ENCODE measurements around the gene TFDP1. TPM values are rescaled to one million over a fixed set of nuclear protein-coding genes. Genes with fewer than 3 reads are reported as not detected.

TFDP1 gene
- total RNA-seq, 4 donors from 2014 or later: 30.7 to 42.2 (median 32.1) TPM

- H3K4me1 ChIP-seq: no peaks in the 10 kb centered on the region
- H3K27ac ChIP-seq (replicated peaks in 1 of 4): no peak overlapping the region
- no peak overlapping the region for H3K4me3 ChIP-seq
- peaks cover 0 to 17% (median 4%) of the 10 kb centered on the region in 4 donors for H3K9me3 ChIP-seq
- no peaks in the 10 kb centered on the region for H3K36me3 ChIP-seq
- no peak for DNase-seq (ENCODE audit: extremely low spot score)
- intact Hi-C loops (cut with DNase I): no loop called here
- TF ChIP-seq CTCF (IDR thresholded peaks at IDR 0.05) (no peak), POLR2A (IDR thresholded peaks at IDR 0.05; ENCODE audit: low read depth) (no peak), POLR2AphosphoS5 (IDR thresholded peaks at IDR 0.05) (no peak), EP300 (IDR thresholded peaks at IDR 0.05) (no peak)
- 90% methylated on average over 20 of the region's 42 CpGs for WGBS
- peaks cover 0 to 4% (median 0%) of the 10 kb centered on the region in 4 donors for H3K27me3 ChIP-seq
Observed at GRCh38 chr13:113656831-113657671, 72.5 kb downstream of the TFDP1 start.

- TF ChIP-seq POLR2AphosphoS5 (IDR thresholded peaks at IDR 0.05) (no peak), POLR2A (IDR thresholded peaks at IDR 0.05; ENCODE audit: low read depth) (no peak), EP300 (IDR thresholded peaks at IDR 0.05) (no peak), CTCF (IDR thresholded peaks at IDR 0.05) (no peak)
- WGBS: 91% methylated on average over 29 of the region's 47 CpGs
Observed at GRCh38 chr13:113657851-113658741, 73.5 kb downstream of the TFDP1 start, which contains the start of gene ATP4B. Gene ATP4B, minus strand, starts transcription at chr13:113658198. Its CDS starts 54 bp downstream, at chr13:113658144.

GRCh38 chr13:113658836-113659235 is 74.3 kb downstream of the TFDP1 start:
- TF ChIP-seq POLR2A (IDR thresholded peaks at IDR 0.05; ENCODE audit: low read depth) (no peak), EP300 (IDR thresholded peaks at IDR 0.05) (no peak), POLR2AphosphoS5 (IDR thresholded peaks at IDR 0.05) (no peak), CTCF (IDR thresholded peaks at IDR 0.05) (no peak)
- DNase-seq (ENCODE audit: extremely low spot score): no peak
- Histone ChIP-seq H3K9me3 (peaks cover 0 to 18% (median 4%) of the 10 kb centered on the region in 4 donors), H3K36me3 (no peaks in the 10 kb centered on the region), H3K4me3 (no peak overlapping the region), H3K27me3 (peaks cover 0 to 4% (median 0%) of the 10 kb centered on the region in 4 donors), H3K4me1 (no peaks in the 10 kb centered on the region), H3K27ac (replicated peaks in 1 of 4) (no peak overlapping the region)
- intact Hi-C loops (cut with DNase I): no loop called here
- 83% methylated on average over 12 of the region's 14 CpGs for WGBS

More at GRCh38 chr13:113657851-113658741, 73.5 kb downstream of the TFDP1 start, which contains the start of gene ATP4B:
- Histone ChIP-seq H3K27ac (replicated peaks in 1 of 4) (no peak within 1 kb of the TSS), H3K9me3 (peaks cover 0 to 18% (median 4%) of the 10 kb centered on the region in 4 donors), H3K4me1 (no peaks in the 10 kb centered on the region), H3K4me3 (no peak within 1 kb of the TSS), H3K27me3 (peaks cover 0 to 4% (median 0%) of the 10 kb centered on the region in 4 donors), H3K36me3 (no peaks in the 10 kb centered on the region)
- DNase-seq (ENCODE audit: extremely low spot score): no peak
- intact Hi-C loops (cut with DNase I): no loop called here

GRCh38 chr13:113659337-113659736 is 74.8 kb downstream of the TFDP1 start:
- Histone ChIP-seq H3K36me3 (no peaks in the 10 kb centered on the region), H3K9me3 (peaks cover 0 to 18% (median 4%) of the 10 kb centered on the region in 4 donors), H3K27me3 (peaks cover 0 to 4% (median 0%) of the 10 kb centered on the region in 4 donors), H3K4me1 (no peaks in the 10 kb centered on the region), H3K4me3 (no peak overlapping the region), H3K27ac (replicated peaks in 1 of 4) (no peak overlapping the region)
- 95% methylated on average over 8 of the region's 8 CpGs for WGBS
- intact Hi-C loops (cut with DNase I): no loop called here
- TF ChIP-seq POLR2AphosphoS5 (IDR thresholded peaks at IDR 0.05) (no peak), CTCF (IDR thresholded peaks at IDR 0.05) (no peak), POLR2A (IDR thresholded peaks at IDR 0.05; ENCODE audit: low read depth) (no peak), EP300 (IDR thresholded peaks at IDR 0.05) (no peak)
- no peak for DNase-seq (ENCODE audit: extremely low spot score)
